NCI-H2171 treated with DMSO at 0.1 percent for 48 hours (cell line): ENCODE data around the gene ZNF184.

Source experiments
- DNase-seq: peaks from one replicate; lab custom pipeline; 2025; lab: John Stamatoyannopoulos, UW

The ZNF184 gene

DNA sequence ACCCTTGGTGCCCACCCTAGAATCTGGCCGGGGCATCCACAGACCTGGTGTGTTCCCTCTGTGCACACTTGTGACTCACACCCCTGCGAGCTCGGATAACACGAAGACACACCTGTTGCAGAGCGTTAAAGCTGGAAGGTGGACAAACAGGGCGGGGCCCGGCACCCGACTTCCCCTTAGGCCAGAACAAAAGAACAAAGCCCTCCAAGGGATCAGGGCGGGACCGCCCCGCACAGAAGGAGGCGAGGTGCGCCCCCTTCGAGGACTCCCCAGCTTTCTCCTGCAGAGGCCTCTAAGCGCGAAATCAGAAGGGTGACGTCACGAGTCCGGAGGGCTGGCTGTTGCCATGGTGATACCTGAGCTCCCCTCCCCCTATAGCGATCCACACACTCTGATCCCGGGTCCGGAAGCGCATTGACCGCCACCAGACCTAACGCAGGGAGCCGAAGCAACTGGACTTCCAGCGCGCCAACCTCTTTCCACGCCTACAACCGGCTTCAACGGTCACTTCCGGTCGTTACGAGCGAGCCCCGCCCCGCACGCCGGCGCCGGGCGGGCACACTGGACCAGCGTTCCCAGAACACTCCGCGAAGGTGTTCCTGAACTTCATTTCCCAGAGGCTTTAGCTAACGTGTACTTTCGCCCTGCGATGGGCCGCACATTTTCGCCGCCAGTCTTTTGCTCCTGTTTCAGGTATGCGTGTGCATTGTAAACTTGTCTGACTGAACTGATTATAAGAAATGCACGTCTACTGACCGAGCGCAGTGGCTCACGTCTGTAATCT is at the start of gene ZNF184:
ZNF184 (minus strand) TSS at position 489 of the 784 bp plus-strand sequence. CDS start 811 bp downstream, outside the sequence.
- DNase-seq: peak; percentile 96

DNA sequence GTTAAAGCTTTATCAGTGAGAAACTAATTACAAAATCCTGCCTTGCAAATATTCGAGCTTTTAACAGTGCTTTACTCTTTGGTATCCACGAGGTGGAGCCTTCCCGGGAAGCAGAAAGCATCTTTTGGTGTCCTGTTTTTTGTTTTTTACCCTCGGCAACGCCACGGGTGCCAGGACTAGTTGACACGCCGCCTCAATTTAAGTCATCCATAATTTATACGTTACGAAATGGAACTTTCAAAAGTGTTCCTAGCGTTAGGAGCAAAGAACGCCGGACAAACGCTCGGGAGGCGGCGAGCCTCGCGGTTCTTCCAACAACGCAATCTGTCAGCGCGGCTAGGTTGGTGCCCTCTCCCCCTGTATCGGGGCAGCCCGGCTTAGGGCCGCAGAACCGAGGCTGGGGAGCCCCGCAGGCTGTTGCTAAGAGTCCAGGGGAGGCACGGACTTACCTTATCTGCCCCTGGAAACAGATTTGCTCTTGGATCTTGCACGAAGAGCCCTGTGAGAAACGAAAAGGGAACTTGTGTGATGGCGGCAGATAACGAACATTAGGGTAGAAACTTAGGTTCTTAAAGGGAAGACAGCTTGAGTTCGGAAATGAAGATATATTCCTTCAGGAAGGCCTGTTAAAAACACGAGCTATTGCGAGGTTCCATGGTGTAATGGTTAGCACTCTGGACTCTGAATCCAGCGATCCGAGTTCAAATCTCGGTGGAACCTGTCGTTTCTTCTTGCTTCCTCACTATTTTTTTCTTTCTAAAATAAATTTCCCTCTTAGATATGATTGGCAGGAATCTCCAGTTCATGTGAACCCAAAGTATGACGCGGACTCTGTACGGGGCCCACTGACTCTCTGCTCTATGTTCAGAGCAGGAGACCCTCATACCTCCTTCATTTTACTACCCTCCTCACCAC is 46.2 kb upstream of the ZNF184 start:
- DNase-seq: peak; percentile 82

DNA sequence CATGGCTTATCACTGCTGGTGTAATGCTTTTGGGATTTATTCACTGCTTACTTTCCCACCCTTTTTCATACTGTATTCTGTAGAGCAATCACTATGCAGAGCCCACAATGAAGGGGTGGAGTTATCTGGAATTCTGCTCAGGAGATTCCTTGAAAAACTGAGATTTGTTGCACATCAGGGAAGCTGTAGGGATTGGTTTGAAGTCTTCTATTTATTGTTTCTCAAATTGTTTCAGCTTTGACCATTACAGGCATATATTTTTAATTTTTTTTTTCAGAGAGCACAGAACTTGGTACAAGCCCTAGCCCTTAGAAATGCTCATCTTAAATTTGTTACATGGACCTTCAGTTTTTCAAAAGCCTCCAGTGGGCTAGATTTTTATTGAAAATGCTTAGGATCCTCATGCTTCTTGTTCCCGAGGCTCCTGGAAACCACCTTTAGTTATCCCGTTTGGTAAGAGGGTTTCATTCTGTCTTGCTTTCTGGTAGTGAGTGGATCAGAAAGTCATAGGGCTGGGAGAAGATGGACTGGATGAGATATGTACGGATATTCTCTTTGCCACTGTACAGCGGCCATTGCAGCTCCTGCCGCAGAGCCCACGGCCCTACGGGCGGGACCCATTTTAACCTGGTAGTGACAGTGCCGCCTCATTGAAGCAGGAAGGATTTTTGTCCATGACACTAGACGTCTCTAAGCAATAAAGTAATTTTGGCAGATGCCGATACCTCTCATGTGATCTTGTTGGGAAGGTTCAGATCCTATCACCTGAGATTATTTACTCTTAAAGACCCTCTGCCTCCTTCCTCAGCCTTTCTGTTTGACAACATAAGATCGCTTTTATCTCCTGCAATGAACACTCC is 45.3 kb upstream of the ZNF184 start:
- peak; percentile 57 for DNase-seq

DNA sequence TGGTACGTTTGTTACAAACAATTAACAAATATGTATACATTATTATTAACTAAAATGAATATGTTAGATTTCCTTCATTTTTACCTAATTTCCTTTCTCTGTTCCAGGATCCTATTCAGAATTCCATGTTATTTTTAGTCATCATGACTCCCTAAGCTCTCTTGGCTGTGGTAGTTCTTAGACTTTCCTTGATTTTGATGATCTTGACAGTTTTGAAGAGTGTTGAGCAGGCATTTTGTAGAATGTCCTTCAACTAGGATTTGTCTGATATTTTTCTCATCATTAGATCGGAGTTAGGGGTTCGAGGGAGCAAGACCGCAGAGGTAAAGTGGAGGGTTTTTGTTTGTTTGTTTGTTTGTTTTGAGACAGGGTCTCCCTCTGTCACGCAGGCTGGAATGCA is 44.3 kb upstream of the ZNF184 start:
- DNase-seq: no peak

- DNase-seq: no peak
These were observed 42.1 kb upstream of the ZNF184 start for GRCh38 chr6:27514906-27515495.

- DNase-seq: no peak
These were observed 39.6 kb upstream of the ZNF184 start for GRCh38 chr6:27512525-27512924.

GRCh38 chr6:27507041-27507956 is 34.4 kb upstream of the ZNF184 start:
- DNase-seq: no peak

DNA sequence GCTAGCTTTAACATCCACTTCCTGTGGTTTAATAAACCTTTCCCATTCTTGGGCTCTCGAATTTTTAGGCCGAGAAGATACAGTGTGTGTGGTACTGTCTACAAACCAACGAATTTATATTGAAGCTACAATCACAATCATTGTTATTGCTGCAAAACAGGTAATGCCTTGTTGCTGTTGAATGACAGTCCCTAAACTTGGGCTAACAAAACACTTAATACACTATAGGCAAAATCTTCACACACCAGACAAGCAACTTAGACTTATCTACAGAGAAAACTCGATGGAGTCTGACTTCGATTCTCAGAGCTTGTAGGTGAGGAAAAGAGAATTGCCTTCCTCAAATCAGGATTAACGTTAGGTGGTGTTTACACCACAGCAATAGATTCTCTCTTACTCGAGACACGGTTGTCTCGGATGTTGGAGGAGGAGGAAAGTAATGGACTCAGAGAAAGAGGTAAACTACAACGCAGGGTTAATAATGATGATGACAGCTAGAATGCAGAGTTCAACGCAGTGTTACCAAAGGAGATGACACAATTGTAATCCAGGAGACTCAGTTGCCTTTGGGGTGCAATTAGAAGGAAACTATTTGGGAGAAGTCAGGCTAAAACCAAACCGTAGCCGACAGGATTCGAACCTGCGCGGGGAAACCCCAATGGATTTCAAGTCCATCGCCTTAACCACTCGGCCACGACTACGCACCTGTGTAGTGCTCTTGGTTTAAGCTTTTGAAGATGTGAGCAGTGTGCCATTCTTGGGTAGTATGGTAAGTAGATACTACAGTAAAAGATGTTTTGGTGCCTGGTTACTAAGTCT is 32.5 kb upstream of the ZNF184 start:
- peak; percentile 72 for DNase-seq

GRCh38 chr6:27503436-27504030 is 30.6 kb upstream of the ZNF184 start:
- DNase-seq: peak; percentile 62

DNA sequence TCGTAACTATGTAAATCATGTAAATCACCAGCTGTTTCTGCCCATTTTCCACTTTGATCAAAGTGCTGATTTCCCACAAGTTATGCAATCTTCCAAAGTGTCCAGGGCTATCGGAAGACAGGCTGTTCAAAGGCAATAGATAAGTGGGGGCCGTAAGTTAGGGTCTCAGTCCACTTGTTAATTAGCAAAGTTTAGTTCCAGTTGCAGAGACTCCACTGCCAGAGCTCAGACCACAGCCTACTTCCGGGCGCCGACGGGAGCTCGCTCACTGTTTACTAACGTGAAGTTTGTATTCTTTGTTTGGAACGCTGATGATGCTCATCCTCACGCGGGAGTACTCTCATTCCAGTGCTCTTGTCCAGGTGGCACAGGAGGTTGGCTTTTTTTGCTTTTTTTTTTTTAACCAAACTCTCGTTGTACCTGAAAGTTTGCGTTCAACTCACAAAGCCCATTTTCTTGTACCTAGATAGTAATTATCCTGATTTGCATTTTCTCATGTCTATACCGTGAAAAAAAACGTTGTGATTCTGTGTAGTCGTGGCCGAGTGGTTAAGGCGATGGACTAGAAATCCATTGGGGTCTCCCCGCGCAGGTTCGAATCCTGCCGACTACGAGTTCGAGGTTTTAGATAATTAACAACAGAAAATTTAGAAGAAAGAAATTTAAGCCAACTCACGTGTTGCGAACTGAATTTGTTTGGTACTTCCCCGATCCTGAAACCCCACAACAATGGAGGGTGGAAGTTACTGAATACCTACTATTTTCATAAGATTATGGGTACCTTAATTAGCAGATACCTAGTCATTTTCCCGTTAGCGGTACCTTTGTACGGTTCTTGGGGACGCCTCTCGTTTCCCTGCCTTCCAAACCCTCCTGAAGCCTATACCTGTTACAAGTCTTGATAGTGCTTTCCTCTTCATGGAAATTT is 29.9 kb upstream of the ZNF184 start:
- DNase-seq: peak; percentile 72

DNA sequence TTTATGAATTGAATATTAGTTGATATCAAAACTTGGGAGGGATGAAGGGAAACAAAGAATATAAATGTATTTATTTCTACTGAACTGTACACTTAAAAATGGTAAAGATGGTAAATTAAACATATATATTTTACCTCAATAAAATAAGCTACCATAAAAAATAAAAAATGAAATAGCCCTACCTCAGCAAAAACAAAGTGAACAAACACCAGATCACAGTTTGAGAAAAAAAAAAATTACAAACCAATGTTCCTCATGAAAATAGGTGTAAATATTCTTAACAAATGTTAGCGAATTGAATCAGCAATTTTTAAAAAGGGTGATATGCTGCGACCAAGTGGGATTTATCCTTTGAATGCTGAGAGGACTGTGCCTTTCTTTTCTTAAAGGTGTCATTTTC is 28.3 kb upstream of the ZNF184 start:
- no peak for DNase-seq

GRCh38 chr6:27500177-27500576 is 27.3 kb upstream of the ZNF184 start:
- DNase-seq: no peak

DNA sequence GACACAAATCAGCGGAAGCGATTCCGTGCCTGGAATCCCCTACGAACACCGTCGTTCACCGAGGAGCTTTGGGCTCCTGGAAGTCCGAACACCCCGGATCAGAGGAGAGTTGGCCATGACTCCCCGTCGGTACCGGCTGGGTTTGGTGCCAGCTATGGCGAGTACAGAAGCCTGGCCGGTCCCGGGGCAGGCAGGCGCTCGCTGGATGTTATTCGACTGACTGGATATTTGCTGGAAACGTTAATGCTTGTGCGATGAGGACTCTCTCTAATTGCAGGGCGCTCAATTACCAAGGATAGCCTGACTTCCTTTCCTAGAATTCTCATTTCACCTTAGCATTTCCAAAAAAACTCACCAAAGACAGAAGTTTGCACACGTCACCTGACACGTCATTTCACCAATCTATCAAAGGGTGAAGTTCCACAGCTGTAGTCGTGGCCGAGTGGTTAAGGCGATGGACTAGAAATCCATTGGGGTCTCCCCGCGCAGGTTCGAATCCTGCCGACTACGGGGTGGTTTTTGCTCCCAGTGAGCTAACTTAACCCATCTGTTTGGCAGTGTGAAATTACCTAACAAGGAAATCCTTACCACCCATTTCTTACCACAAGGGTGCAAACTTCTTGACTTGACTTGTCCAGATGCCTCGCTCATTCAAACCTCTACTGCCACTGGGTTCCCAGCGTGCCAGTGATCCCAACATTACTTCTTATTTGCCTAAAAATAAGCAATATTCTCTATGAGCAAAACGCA is 22.7 kb upstream of the ZNF184 start:
- peak; percentile 12 for DNase-seq

GRCh38 chr6:27494987-27495385 is 22.1 kb upstream of the ZNF184 start:
- DNase-seq: no peak

- no peak for DNase-seq
These were observed 21.2 kb upstream of the ZNF184 start for GRCh38 chr6:27494103-27494502.

- DNase-seq: no peak
These were observed 19.8 kb upstream of the ZNF184 start for GRCh38 chr6:27492631-27493190.
